ENCODE measurements around the gene DHRSX.

Gene DHRSX

DNA sequence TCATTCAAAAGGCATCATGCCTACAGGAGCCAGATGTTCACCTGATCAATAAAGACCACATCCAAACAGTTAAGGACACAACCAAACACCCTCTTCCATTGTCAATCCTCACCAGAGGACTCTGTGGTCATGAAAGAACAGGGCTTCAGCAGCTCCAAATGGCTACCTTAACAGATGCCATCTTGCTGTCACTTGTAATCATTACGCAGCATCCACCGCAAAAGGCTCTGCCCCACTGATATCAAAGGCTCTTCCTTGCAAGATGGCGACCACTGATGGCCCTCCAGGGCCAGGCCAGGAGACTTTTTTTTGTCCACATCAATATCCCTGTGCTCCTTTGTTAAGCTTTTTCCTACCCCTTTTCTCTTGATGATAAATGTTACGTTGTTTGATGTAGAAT, 157.4 kb downstream of the DHRSX start:
- no peak for ATAC-seq
- TF ChIP-seq ZNF565 (CRISPR knock-in tag; conservative IDR thresholded peaks at IDR 0.05; ENCODE audit: low read depth) (no peak), SNAI2 (CRISPR knock-in tag; IDR thresholded peaks at IDR 0.05) (no peak), BACH2 (CRISPR knock-in tag; IDR thresholded peaks at IDR 0.05; ENCODE audit: borderline replicate concordance) (no peak), RARB (CRISPR knock-in tag; IDR thresholded peaks at IDR 0.05) (no peak), ZNF70 (CRISPR knock-in tag; IDR thresholded peaks at IDR 0.05) (no peak), CSRNP3 (CRISPR knock-in tag; IDR thresholded peaks at IDR 0.05) (no peak), CSDC2 (CRISPR knock-in tag; IDR thresholded peaks at IDR 0.05) (no peak), TOX (CRISPR knock-in tag; IDR thresholded peaks at IDR 0.05; ENCODE audit: borderline replicate concordance) (no peak), ARNTL (CRISPR knock-in tag; IDR thresholded peaks at IDR 0.05; ENCODE audit: borderline replicate concordance, low read depth) (no peak), ZFP30 (CRISPR knock-in tag; IDR thresholded peaks at IDR 0.05) (no peak), OSR1 (CRISPR knock-in tag; IDR thresholded peaks at IDR 0.05) (no peak), ZNF8 (CRISPR knock-in tag; IDR thresholded peaks at IDR 0.05) (no peak), TSHZ2 (CRISPR knock-in tag; IDR thresholded peaks at IDR 0.05) (no peak), ISL1 (CRISPR knock-in tag; IDR thresholded peaks at IDR 0.05) (no peak), PPARA (CRISPR knock-in tag; IDR thresholded peaks at IDR 0.05; ENCODE audit: borderline replicate concordance) (no peak), GLIS3 (CRISPR knock-in tag; IDR thresholded peaks at IDR 0.05) (no peak), ZC3H10 (CRISPR knock-in tag; IDR thresholded peaks at IDR 0.05) (no peak), ZFP3 (CRISPR knock-in tag; IDR thresholded peaks at IDR 0.05) (no peak)
- TF ChIP-seq, protein P1, sequence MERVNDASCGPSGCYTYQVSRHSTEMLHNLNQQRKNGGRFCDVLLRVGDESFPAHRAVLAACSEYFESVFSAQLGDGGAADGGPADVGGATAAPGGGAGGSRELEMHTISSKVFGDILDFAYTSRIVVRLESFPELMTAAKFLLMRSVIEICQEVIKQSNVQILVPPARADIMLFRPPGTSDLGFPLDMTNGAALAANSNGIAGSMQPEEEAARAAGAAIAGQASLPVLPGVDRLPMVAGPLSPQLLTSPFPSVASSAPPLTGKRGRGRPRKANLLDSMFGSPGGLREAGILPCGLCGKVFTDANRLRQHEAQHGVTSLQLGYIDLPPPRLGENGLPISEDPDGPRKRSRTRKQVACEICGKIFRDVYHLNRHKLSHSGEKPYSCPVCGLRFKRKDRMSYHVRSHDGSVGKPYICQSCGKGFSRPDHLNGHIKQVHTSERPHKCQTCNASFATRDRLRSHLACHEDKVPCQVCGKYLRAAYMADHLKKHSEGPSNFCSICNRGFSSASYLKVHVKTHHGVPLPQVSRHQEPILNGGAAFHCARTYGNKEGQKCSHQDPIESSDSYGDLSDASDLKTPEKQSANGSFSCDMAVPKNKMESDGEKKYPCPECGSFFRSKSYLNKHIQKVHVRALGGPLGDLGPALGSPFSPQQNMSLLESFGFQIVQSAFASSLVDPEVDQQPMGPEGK (CRISPR knock-in tag; IDR thresholded peaks at IDR 0.05; ENCODE audit: borderline replicate concordance) = no peak
- TF ChIP-seq, protein P2, sequence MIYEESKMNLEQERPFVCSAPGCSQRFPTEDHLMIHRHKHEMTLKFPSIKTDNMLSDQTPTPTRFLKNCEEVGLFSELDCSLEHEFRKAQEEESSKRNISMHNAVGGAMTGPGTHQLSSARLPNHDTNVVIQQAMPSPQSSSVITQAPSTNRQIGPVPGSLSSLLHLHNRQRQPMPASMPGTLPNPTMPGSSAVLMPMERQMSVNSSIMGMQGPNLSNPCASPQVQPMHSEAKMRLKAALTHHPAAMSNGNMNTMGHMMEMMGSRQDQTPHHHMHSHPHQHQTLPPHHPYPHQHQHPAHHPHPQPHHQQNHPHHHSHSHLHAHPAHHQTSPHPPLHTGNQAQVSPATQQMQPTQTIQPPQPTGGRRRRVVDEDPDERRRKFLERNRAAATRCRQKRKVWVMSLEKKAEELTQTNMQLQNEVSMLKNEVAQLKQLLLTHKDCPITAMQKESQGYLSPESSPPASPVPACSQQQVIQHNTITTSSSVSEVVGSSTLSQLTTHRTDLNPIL (CRISPR knock-in tag; IDR thresholded peaks at IDR 0.05; ENCODE audit: low read depth) = no peak

- ATAC-seq = peak; percentile 35; the same call in 2 of the 3 replicates
- TF ChIP-seq ZFP30 (CRISPR knock-in tag; IDR thresholded peaks at IDR 0.05) (no peak), ESRRG (CRISPR knock-in tag; IDR thresholded peaks at IDR 0.05) (no peak), ZNF8 (CRISPR knock-in tag; IDR thresholded peaks at IDR 0.05) (no peak), SNAI2 (CRISPR knock-in tag; IDR thresholded peaks at IDR 0.05) (no peak), CSDC2 (CRISPR knock-in tag; IDR thresholded peaks at IDR 0.05) (no peak), RARB (CRISPR knock-in tag; IDR thresholded peaks at IDR 0.05) (no peak), ARNTL (CRISPR knock-in tag; IDR thresholded peaks at IDR 0.05; ENCODE audit: borderline replicate concordance, low read depth) (no peak), ISL1 (CRISPR knock-in tag; IDR thresholded peaks at IDR 0.05) (no peak)
- TF ChIP-seq, protein P3, sequence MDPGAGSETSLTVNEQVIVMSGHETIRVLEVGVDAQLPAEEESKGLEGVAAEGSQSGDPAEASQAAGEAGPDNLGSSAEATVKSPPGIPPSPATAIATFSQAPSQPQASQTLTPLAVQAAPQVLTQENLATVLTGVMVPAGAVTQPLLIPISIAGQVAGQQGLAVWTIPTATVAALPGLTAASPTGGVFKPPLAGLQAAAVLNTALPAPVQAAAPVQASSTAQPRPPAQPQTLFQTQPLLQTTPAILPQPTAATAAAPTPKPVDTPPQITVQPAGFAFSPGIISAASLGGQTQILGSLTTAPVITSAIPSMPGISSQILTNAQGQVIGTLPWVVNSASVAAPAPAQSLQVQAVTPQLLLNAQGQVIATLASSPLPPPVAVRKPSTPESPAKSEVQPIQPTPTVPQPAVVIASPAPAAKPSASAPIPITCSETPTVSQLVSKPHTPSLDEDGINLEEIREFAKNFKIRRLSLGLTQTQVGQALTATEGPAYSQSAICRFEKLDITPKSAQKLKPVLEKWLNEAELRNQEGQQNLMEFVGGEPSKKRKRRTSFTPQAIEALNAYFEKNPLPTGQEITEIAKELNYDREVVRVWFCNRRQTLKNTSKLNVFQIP (CRISPR knock-in tag; IDR thresholded peaks at IDR 0.05; ENCODE audit: borderline replicate concordance, low read depth) = no peak
- TF ChIP-seq, protein P1 (CRISPR knock-in tag; IDR thresholded peaks at IDR 0.05; ENCODE audit: borderline replicate concordance) = no peak
Measured at GRCh38 chrX:2342874-2343273, 157.9 kb downstream of the DHRSX start.

Measured in SK-N-SH treated with all-trans-retinoic acid at 6 μM for 48 hours (cell line).